Keratinocyte (primary cell): ENCODE data around the gene DNAH3. TPM values are rescaled to one million over a fixed set of nuclear protein-coding genes. Genes with fewer than 3 reads are reported as not detected.
"Not testable (repeated sequence)": the region's sequence is repeated elsewhere in the genome, so short reads cannot be mapped to it uniquely, and the experiment has no call there.

Source experiments
- DNase-seq: peaks from one replicate; pipeline ENCODE4 v3.0.0-alpha.2; 2011; ENCODE audit warnings: low read depth, missing footprints, low spot score
- FAIRE-seq: peaks from 2 replicates; lab custom pipeline; 2011; peaks lifted over from hg19 to GRCh38; lab: Jason Lieb, UNC
- H2AFZ ChIP-seq: 2 replicates; pipeline ENCODE4 v1.6.0; 2012; ENCODE audit warnings: low read length, control low read depth, inconsistent platforms; ENCODE audit not compliant: control insufficient read depth
- H3K27ac ChIP-seq: 2 replicates; pipeline ENCODE4 v1.5.1; 2011; ENCODE audit warnings: low read length; ENCODE audit not compliant: control insufficient read depth, insufficient read depth
- H3K27me3 ChIP-seq: 3 replicates; pipeline ENCODE4 v1.6.0; 2011; ENCODE audit warnings: low read length; ENCODE audit not compliant: control insufficient read depth, insufficient read depth; ENCODE audit errors: extremely low read depth
- H3K36me3 ChIP-seq, 2 experiments: 2 replicates in 1 of 2; 3 replicates in 1 of 2; pipeline ENCODE4 v1.5.1; 2011; ENCODE audit warnings: low read length in 2 of 2, mild to moderate bottlenecking in 1 of 2; ENCODE audit not compliant: control insufficient read depth in 2 of 2, insufficient read depth in 2 of 2; ENCODE audit errors: extremely low read depth in 1 of 2
- H3K4me1 ChIP-seq: 3 replicates; pipeline ENCODE4 v1.5.1; 2011; ENCODE audit warnings: low read length; ENCODE audit not compliant: control insufficient read depth, insufficient read depth; ENCODE audit errors: extremely low read depth
- H3K4me2 ChIP-seq: 3 replicates; pipeline ENCODE4 v1.6.0; 2011; ENCODE audit warnings: low read depth, low read length; ENCODE audit not compliant: control insufficient read depth, insufficient read depth; ENCODE audit errors: extremely low read depth
- H3K4me3 ChIP-seq, 3 experiments: fragments of 200-600 bp in 1 of 3; sonication (generic) in 1 of 3; 2 replicates in 2 of 3; 3 replicates in 1 of 3; pipeline ENCODE4 v1.5.1; 2011 to 2016; ENCODE audit warnings: low read length in 3 of 3, mild to moderate bottlenecking in 3 of 3, control low read depth in 2 of 3, inconsistent platforms in 1 of 3, low read depth in 1 of 3, mixed read lengths in 1 of 3, mixed run types in 1 of 3, moderate library complexity in 1 of 3; ENCODE audit not compliant: control insufficient read depth in 2 of 3, insufficient read depth in 2 of 3; ENCODE audit errors: extremely low read depth in 1 of 3
- H3K79me2 ChIP-seq: 2 replicates; pipeline ENCODE4 v1.6.0; 2012; ENCODE audit warnings: low read length; ENCODE audit not compliant: control insufficient read depth, insufficient read depth
- H3K9ac ChIP-seq: 3 replicates; pipeline ENCODE4 v1.6.0; 2011; ENCODE audit warnings: low read length; ENCODE audit not compliant: control insufficient read depth, insufficient read depth; ENCODE audit errors: extremely low read depth
- H3K9me1 ChIP-seq: 3 replicates; pipeline ENCODE4 v1.6.0; 2011; ENCODE audit warnings: low read length; ENCODE audit not compliant: control insufficient read depth, insufficient read depth; ENCODE audit errors: extremely low read depth
- H3K9me3 ChIP-seq: 2 replicates; pipeline ENCODE4 v1.5.1; 2012; ENCODE audit warnings: low read depth, low read length; ENCODE audit not compliant: control insufficient read depth
- H4K20me1 ChIP-seq: 3 replicates; pipeline ENCODE4 v1.6.0; 2011; ENCODE audit warnings: low read length; ENCODE audit not compliant: control insufficient read depth, insufficient read depth; ENCODE audit errors: extremely low read depth
- CTCF ChIP-seq, 3 experiments: IDR thresholded peaks in 1 of 3; conservative IDR thresholded peaks in 1 of 3; optimal IDR thresholded peaks in 1 of 3; 2 replicates in 2 of 3; 3 replicates in 1 of 3; pipeline versions ENCODE3 to v1.5.1; 2011; ENCODE audit warnings: low read length in 3 of 3, mild to moderate bottlenecking in 3 of 3, moderate library complexity in 2 of 3, control low read depth in 1 of 3, inconsistent platforms in 1 of 3; ENCODE audit not compliant: insufficient read depth in 2 of 3; ENCODE audit errors: extremely low read depth in 1 of 3
- EZH2 ChIP-seq: IDR thresholded peaks from one replicate; pipeline ENCODE4 v1.6.1; 2012; ENCODE audit warnings: inconsistent platforms, mild to moderate bottlenecking, low read length, moderate library complexity
- dilution Hi-C: fragments of 300-500 bp; cut with MboI; formaldehyde crosslinking; loops from one replicate; pipeline ENCODE4 v1.7.0; 2020; ENCODE audit warnings: low sequenced_read_pairs; ENCODE audit not compliant: extremely low pct_ligation_motif_present
- polyA plus RNA-seq, 5 experiments: library from polyadenylated mRNA; depleted of rRNA in 3 of 5; stranded (reverse) in 3 of 5; stranded (forward) in 1 of 5; unstranded in 1 of 5; fragments of >200 nt; gene quantifications; 1 replicate in 1 of 5; 2 replicates in 3 of 5; 3 replicates in 1 of 5; pipeline versions ENCODE4 v1.2.1 to v1.2.3, GENCODE V29; 2011 to 2012; ENCODE audit warnings: missing spikeins in 2 of 5, low read depth in 1 of 5, low replicate concordance in 1 of 5

DNAH3 gene
- polyA plus RNA-seq, 1 donor (not counting 4 experiments of a cell fraction or from before 2014, with no cell fraction given): 1.2 TPM

GRCh38 chr16:21056396-21056795 lies 94.2 kb downstream of the DNAH3 start:
- Histone ChIP-seq H3K27me3 (no peaks in the 10 kb centered on the region), H2AFZ (no peak overlapping the region), H3K4me2 (no peak overlapping the region), H3K9me1 (no peaks in the 10 kb centered on the region), H3K79me2 (no peaks in the 10 kb centered on the region), H3K9me3 (no peaks in the 10 kb centered on the region), H3K36me3 (no peaks in the 10 kb centered on the region), H3K4me1 (no peaks in the 10 kb centered on the region), H3K27ac (no peak overlapping the region), H3K9ac (no peak overlapping the region), H4K20me1 (no peaks in the 10 kb centered on the region), H3K4me3 (no peak overlapping the region)
- no peak for FAIRE-seq
- dilution Hi-C loops: no loop called here
- no peak for TF ChIP-seq CTCF (optimal IDR thresholded peaks at IDR 0.05 in 1 of 3, IDR thresholded peaks at IDR 0.05 in 1 of 3, conservative IDR thresholded peaks at IDR 0.05 in 1 of 3; ENCODE audit: extremely low read depth in 1 of 3, insufficient read depth in 2 of 3, low read length in 3 of 3)
- no peak for TF ChIP-seq EZH2
- no peak for DNase-seq

- H3K27ac ChIP-seq, DNase-seq, H3K4me3 ChIP-seq, H2AFZ ChIP-seq, H3K79me2 ChIP-seq, dilution Hi-C loops, H3K4me2 ChIP-seq, H4K20me1 ChIP-seq, H3K9me1 ChIP-seq, H3K27me3 ChIP-seq, H3K9me3 ChIP-seq, H3K36me3 ChIP-seq, FAIRE-seq, H3K4me1 ChIP-seq, H3K9ac ChIP-seq: not testable (repeated sequence)
These were observed 94.9 kb downstream of the DNAH3 start for GRCh38 chr16:21055738-21056137.

- no peak for DNase-seq
- Histone ChIP-seq H3K9ac (no peak overlapping the region), H3K4me2 (no peak overlapping the region), H3K36me3 (no peaks in the 10 kb centered on the region), H2AFZ (no peak overlapping the region), H3K9me1 (no peaks in the 10 kb centered on the region), H3K79me2 (no peaks in the 10 kb centered on the region), H3K4me3 (no peak overlapping the region), H3K9me3 (no peaks in the 10 kb centered on the region), H3K4me1 (no peaks in the 10 kb centered on the region), H3K27ac (no peak overlapping the region), H4K20me1 (no peaks in the 10 kb centered on the region), H3K27me3 (no peaks in the 10 kb centered on the region)
- no peak for FAIRE-seq
- TF ChIP-seq EZH2 (no peak), CTCF (optimal IDR thresholded peaks at IDR 0.05 in 1 of 3, IDR thresholded peaks at IDR 0.05 in 1 of 3, conservative IDR thresholded peaks at IDR 0.05 in 1 of 3; ENCODE audit: extremely low read depth in 1 of 3, insufficient read depth in 2 of 3, low read length in 3 of 3) (no peak)
- dilution Hi-C loops: no loop called here
These were observed 97.1 kb downstream of the DNAH3 start for GRCh38 chr16:21053590-21053989.
